Peyer's patch (tissue), 4 donors: ENCODE measurements around the gene CSRNP3. TPM values are rescaled to one million over a fixed set of nuclear protein-coding genes. Genes with fewer than 3 reads are reported as not detected.
"Not testable (repeated sequence)": the region's sequence is repeated elsewhere in the genome, so short reads cannot be mapped to it uniquely, and the experiment has no call there.

ENCODE experiments used
- DNase-seq, 3 donors: peaks; one replicate each; pipeline ENCODE4 v3.0.0-alpha.2; 2017 to 2019
- H3K27ac ChIP-seq, 4 donors: fragments of 200-600 bp; sonication (generic); one replicate each; pipeline ENCODE4 v1.5.1; 2016 to 2019
- H3K27me3 ChIP-seq, 2 donors: fragments of 200-600 bp; sonication (generic); one replicate each; pipeline ENCODE4 v1.5.1; 2019
- H3K36me3 ChIP-seq, 3 donors: fragments of 200-600 bp; sonication (generic); one replicate each; pipeline ENCODE4 v1.5.1; 2016 to 2019
- H3K4me1 ChIP-seq, 4 donors: fragments of 200-600 bp; sonication (generic); one replicate each; pipeline ENCODE4 v1.5.1; 2016 to 2019
- H3K4me3 ChIP-seq, 4 donors: fragments of 200-600 bp; sonication (generic); 1 replicate in 3 of 4; 2 replicates in 1 of 4; pipeline ENCODE4 v1.5.1; 2016 to 2019; ENCODE audit warnings: mild to moderate bottlenecking in 1 of 4
- H3K9me3 ChIP-seq, 4 donors: fragments of 200-600 bp; sonication (generic); one replicate each; pipeline ENCODE4 v1.5.1; 2016 to 2019; ENCODE audit warnings: mild to moderate bottlenecking in 1 of 4
- POLR2A ChIP-seq, 2 donors: fragments of 450-650 bp; IDR thresholded peaks; one replicate each; pipeline ENCODE4 v1.5.1; 2017; ENCODE audit warnings: antibody characterized with exemption in 2 of 2, mild to moderate bottlenecking in 2 of 2, moderate library complexity in 2 of 2
- total RNA-seq, 4 donors: library from RNA; depleted of rRNA; stranded (reverse); fragments of >200 nt; gene quantifications; one replicate each; pipeline ENCODE4 v1.1.0, GENCODE V29; 2016
- TF ChIP-seq, protein P1 (sequence below), 6 experiments: fragments of 450-650 bp in 4 of 6; fragments of 200-600 bp in 2 of 6; sonication (generic) in 1 of 6; IDR thresholded peaks; one replicate each; pipeline ENCODE4 v1.5.1; 2017 to 2019; ENCODE audit warnings: antibody characterized with exemption in 6 of 6, mild to moderate bottlenecking in 3 of 6, moderate library complexity in 1 of 6

The CSRNP3 gene
- total RNA-seq, 4 donors from 2014 or later, result 1.6 to 10.5 (median 4.4) TPM

- Histone ChIP-seq H3K27ac (no peak overlapping the region), H3K36me3 (no peaks in the 10 kb centered on the region), H3K9me3 (no peaks in the 10 kb centered on the region), H3K4me1 (no peaks in the 10 kb centered on the region), H3K4me3 (no peak overlapping the region), H3K27me3 (no peaks in the 10 kb centered on the region)
- peak in 1 of 3 donors; percentile 18 for DNase-seq
- TF ChIP-seq, protein P1, sequence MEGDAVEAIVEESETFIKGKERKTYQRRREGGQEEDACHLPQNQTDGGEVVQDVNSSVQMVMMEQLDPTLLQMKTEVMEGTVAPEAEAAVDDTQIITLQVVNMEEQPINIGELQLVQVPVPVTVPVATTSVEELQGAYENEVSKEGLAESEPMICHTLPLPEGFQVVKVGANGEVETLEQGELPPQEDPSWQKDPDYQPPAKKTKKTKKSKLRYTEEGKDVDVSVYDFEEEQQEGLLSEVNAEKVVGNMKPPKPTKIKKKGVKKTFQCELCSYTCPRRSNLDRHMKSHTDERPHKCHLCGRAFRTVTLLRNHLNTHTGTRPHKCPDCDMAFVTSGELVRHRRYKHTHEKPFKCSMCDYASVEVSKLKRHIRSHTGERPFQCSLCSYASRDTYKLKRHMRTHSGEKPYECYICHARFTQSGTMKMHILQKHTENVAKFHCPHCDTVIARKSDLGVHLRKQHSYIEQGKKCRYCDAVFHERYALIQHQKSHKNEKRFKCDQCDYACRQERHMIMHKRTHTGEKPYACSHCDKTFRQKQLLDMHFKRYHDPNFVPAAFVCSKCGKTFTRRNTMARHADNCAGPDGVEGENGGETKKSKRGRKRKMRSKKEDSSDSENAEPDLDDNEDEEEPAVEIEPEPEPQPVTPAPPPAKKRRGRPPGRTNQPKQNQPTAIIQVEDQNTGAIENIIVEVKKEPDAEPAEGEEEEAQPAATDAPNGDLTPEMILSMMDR (IDR thresholded peaks at IDR 0.05), result no peak
- no peak for TF ChIP-seq POLR2A (IDR thresholded peaks at IDR 0.05)
These were observed 117.9 kb downstream of the CSRNP3 start for GRCh38 chr2:165587335-165587938.

DNA sequence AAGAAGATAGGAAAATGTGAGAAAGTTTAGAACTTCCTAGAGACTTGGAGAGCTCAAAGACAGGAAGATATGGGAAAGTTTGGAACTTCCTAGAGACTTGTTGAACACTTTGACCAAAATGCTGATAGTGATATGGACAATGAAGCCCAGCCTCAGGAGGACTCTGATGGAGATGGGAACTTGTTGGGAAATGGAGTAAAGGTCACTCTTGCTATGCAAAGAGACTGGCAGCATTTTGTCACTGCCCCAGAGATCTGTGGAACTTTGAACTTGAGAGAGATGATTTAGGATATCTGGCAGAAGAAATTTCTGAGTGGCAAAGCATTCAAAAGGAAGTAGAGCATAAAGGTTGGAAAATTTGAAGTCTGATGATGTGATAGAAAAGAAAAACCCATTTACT, 121.5 kb downstream of the CSRNP3 start:
- H3K27me3 ChIP-seq, H3K4me3 ChIP-seq, H3K4me1 ChIP-seq, H3K36me3 ChIP-seq, H3K27ac ChIP-seq, H3K9me3 ChIP-seq, DNase-seq: not testable (repeated sequence)

- Histone ChIP-seq H3K36me3 (no peaks in the 10 kb centered on the region), H3K27ac (no peak overlapping the region), H3K4me1 (no peaks in the 10 kb centered on the region), H3K9me3 (no peaks in the 10 kb centered on the region), H3K27me3 (no peaks in the 10 kb centered on the region), H3K4me3 (no peak overlapping the region)
- no peak for TF ChIP-seq POLR2A (IDR thresholded peaks at IDR 0.05)
- DNase-seq, result no peak
These were observed 123.6 kb downstream of the CSRNP3 start for GRCh38 chr2:165593081-165593480.

DNA sequence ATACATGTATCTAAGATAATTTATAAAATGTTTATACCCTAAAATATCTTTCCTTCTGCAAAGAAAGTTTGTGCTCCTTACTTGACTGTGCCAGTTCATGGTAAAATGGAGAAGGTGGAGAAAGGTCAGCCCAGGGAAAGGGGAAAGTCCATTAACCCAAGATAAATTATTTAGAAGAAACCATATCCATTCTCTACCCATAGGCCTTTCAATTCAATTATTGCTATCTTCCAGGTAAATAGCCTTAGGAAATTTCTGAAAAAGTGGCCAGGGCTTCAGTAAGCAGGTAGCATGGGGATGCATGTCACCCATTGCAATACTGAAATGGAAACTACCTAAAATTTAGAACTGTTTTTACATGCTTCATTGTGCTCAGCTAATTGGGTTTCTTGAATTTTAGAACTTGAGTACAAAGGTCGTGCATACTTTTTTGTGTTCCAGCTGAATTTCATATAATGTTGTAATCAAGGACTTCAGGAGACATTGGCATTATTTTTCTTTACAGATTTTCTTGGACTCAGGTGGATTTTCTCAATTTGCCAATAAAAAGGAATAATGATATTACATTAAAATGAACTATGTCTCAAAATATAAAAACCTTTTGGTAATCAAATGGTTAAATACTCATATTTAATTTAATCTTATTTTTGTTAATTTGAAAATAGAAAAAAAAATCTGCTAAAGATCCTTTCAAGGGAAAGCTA, 124.9 kb downstream of the CSRNP3 start:
- Histone ChIP-seq H3K4me3 (no peak overlapping the region), H3K27ac (no peak overlapping the region)

GRCh38 chr2:165594935-165595255, 125.4 kb downstream of the CSRNP3 start:
- TF ChIP-seq, protein P1 (IDR thresholded peaks at IDR 0.05), result no peak
- TF ChIP-seq POLR2A (IDR thresholded peaks at IDR 0.05), result no peak
- DNase-seq, result peak in 1 of 3 donors; percentile 37
- Histone ChIP-seq H3K27ac (no peak overlapping the region), H3K36me3 (no peaks in the 10 kb centered on the region), H3K4me1 (no peaks in the 10 kb centered on the region), H3K4me3 (no peak overlapping the region), H3K27me3 (no peaks in the 10 kb centered on the region), H3K9me3 (no peaks in the 10 kb centered on the region)

More for the DNA sequence above, 124.9 kb downstream of the CSRNP3 start:
- DNase-seq, result no peak
- no peaks in the 10 kb centered on the region for H3K4me1 ChIP-seq
- no peaks in the 10 kb centered on the region for H3K9me3 ChIP-seq
- H3K36me3 ChIP-seq, result no peaks in the 10 kb centered on the region
- H3K27me3 ChIP-seq, result no peaks in the 10 kb centered on the region
- TF ChIP-seq, protein P1 (IDR thresholded peaks at IDR 0.05), result no peak
- no peak for TF ChIP-seq POLR2A (IDR thresholded peaks at IDR 0.05)

DNA sequence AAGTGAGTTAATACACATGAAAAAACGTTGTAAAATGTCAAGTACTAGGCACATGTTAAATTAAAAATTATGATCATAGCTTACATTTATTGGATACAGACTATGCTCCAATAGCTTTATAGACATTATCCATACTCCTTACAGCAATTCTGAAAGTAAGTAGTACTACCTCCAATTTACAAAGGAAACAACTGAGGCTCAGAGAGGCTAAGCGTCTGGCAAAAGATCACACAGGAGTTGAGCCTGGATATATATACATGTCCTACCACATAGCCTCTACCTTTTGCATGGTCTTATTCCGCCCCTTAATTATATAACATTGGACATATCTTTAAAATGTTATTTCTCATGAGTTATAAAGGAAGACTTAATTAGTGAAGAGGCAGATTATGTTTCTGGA, 127.3 kb downstream of the CSRNP3 start:
- Histone ChIP-seq H3K36me3 (no peaks in the 10 kb centered on the region), H3K4me3 (no peak overlapping the region), H3K27ac (no peak overlapping the region), H3K4me1 (no peaks in the 10 kb centered on the region), H3K27me3 (no peaks in the 10 kb centered on the region), H3K9me3 (no peaks in the 10 kb centered on the region)
- DNase-seq, result no peak
- TF ChIP-seq, protein P1 (IDR thresholded peaks at IDR 0.05), result no peak
- no peak for TF ChIP-seq POLR2A (IDR thresholded peaks at IDR 0.05)
